HepG2 (cell line): Measurements from ENCODE around the gene CPB2. TPM values are rescaled to one million over a fixed set of nuclear protein-coding genes. Genes with fewer than 3 reads are reported as not detected.

ENCODE experiments used
- ARNT ChIP-seq: fragments of 450-650 bp; IDR thresholded peaks from 2 replicates; pipeline ENCODE4 v1.6.1; 2017
- ARNT2 ChIP-seq: sonication (generic); formaldehyde crosslinking; IDR thresholded peaks from 2 replicates; pipeline ENCODE4 v1.8.0; 2022; ENCODE audit warnings: mild to moderate bottlenecking, low read depth, missing genetic modification reagents, moderate library complexity
- CEBPG ChIP-seq: IDR thresholded peaks from 2 replicates; pipeline ENCODE4 v1.6.1; 2016
- ELF1 ChIP-seq: sonication (generic); formaldehyde crosslinking; IDR thresholded peaks from 2 replicates; pipeline ENCODE4 v1.4.0; 2020; ENCODE audit warnings: missing genetic modification reagents
- ELF3 ChIP-seq: IDR thresholded peaks from 2 replicates; pipeline ENCODE4 v1.6.1; 2016; ENCODE audit warnings: missing genetic modification reagents, missing compliant biosample characterization
- GABPB1 ChIP-seq: IDR thresholded peaks from 2 replicates; pipeline ENCODE4 v1.6.1; 2016; ENCODE audit warnings: mild to moderate bottlenecking, missing genetic modification reagents, moderate library complexity, missing compliant biosample characterization
- MED13 ChIP-seq: sonication (generic); formaldehyde crosslinking; IDR thresholded peaks from 2 replicates; pipeline ENCODE4 v1.5.0; 2020; ENCODE audit warnings: missing genetic modification reagents
- NAIF1 ChIP-seq: sonication (generic); formaldehyde crosslinking; IDR thresholded peaks from 2 replicates; pipeline ENCODE4 v1.5.0; 2020; ENCODE audit warnings: mild to moderate bottlenecking, missing genetic modification reagents, borderline replicate concordance
- RFX3 ChIP-seq: IDR thresholded peaks from 2 replicates; pipeline ENCODE4 v1.6.1; 2016; ENCODE audit warnings: missing biosample characterization, missing genetic modification reagents
- STAT5B ChIP-seq: sonication (generic); formaldehyde crosslinking; IDR thresholded peaks from 2 replicates; pipeline ENCODE4 v1.4.0; 2020; ENCODE audit warnings: missing genetic modification reagents
- TOPORS ChIP-seq: sonication (generic); formaldehyde crosslinking; IDR thresholded peaks from 2 replicates; pipeline ENCODE4 v1.8.0; 2023; ENCODE audit warnings: mild to moderate bottlenecking, missing genetic modification reagents
- ZNF367 ChIP-seq: sonication (generic); formaldehyde crosslinking; IDR thresholded peaks from 2 replicates; pipeline ENCODE4 v1.4.0; 2020; ENCODE audit warnings: missing genetic modification reagents, borderline replicate concordance
- ZNF605 ChIP-seq: sonication (generic); formaldehyde crosslinking; IDR thresholded peaks from 2 replicates; pipeline ENCODE4 v1.8.0; 2022; ENCODE audit warnings: mild to moderate bottlenecking, missing genetic modification reagents
- ZNF629 ChIP-seq: sonication (generic); formaldehyde crosslinking; conservative IDR thresholded peaks from 2 replicates; pipeline ENCODE4 v1.5.0; 2020; ENCODE audit warnings: missing genetic modification reagents
- ZNF747 ChIP-seq: sonication (generic); formaldehyde crosslinking; IDR thresholded peaks from 2 replicates; pipeline ENCODE4 v1.8.1; 2023; ENCODE audit warnings: missing genetic modification reagents, mild to moderate bottlenecking, borderline replicate concordance
- polyA plus RNA-seq, 8 experiments: library from polyadenylated mRNA; depleted of rRNA in 3 of 8; stranded (reverse) in 7 of 8; unstranded in 1 of 8; fragments of >200 nt; fragmentation: Illumina TruSeq in 4 of 8; extraction: Trizol in 4 of 8; gene quantifications; 2 replicates each; pipeline versions ENCODE4 v1.2.1 to v1.2.3, GENCODE V29; 2011 to 2016; ENCODE audit warnings: low read depth in 4 of 8, missing spikeins in 1 of 8, mixed read lengths in 1 of 8; ENCODE audit not compliant: insufficient read depth in 1 of 8
- total RNA-seq, 5 experiments: library from RNA; depleted of rRNA; stranded (reverse); fragments of >200 nt; fragmentation: Illumina TruSeq; extraction: Trizol; gene quantifications; 2 replicates each; pipeline ENCODE4 v1.2.3, GENCODE V29; 2016; ENCODE audit warnings: low read depth in 1 of 5
- TF ChIP-seq, protein P1 (sequence below): sonication (generic); formaldehyde crosslinking; IDR thresholded peaks from 2 replicates; pipeline ENCODE4 v1.4.0; 2020; ENCODE audit warnings: missing genetic modification reagents
- TF ChIP-seq, protein P2 (sequence below): sonication (generic); formaldehyde crosslinking; conservative IDR thresholded peaks from 2 replicates; pipeline ENCODE4 v1.8.0; 2022; ENCODE audit warnings: low read depth, missing genetic modification reagents
- TF ChIP-seq, protein P3 (sequence below): sonication (generic); formaldehyde crosslinking; IDR thresholded peaks from 2 replicates; pipeline ENCODE4 v1.5.0; 2020; ENCODE audit warnings: mild to moderate bottlenecking, missing genetic modification reagents
- TF ChIP-seq, protein P4 (sequence below): sonication (generic); formaldehyde crosslinking; IDR thresholded peaks from 2 replicates; pipeline ENCODE4 v1.5.1; 2020; ENCODE audit warnings: missing genetic modification reagents, mild to moderate bottlenecking, borderline replicate concordance

Gene CPB2
- total and polyA plus RNA-seq, 2 of the 13 experiments (the other 11 are each of a cell fraction or from before 2014, with no cell fraction given), result 125 to 140 TPM

DNA sequence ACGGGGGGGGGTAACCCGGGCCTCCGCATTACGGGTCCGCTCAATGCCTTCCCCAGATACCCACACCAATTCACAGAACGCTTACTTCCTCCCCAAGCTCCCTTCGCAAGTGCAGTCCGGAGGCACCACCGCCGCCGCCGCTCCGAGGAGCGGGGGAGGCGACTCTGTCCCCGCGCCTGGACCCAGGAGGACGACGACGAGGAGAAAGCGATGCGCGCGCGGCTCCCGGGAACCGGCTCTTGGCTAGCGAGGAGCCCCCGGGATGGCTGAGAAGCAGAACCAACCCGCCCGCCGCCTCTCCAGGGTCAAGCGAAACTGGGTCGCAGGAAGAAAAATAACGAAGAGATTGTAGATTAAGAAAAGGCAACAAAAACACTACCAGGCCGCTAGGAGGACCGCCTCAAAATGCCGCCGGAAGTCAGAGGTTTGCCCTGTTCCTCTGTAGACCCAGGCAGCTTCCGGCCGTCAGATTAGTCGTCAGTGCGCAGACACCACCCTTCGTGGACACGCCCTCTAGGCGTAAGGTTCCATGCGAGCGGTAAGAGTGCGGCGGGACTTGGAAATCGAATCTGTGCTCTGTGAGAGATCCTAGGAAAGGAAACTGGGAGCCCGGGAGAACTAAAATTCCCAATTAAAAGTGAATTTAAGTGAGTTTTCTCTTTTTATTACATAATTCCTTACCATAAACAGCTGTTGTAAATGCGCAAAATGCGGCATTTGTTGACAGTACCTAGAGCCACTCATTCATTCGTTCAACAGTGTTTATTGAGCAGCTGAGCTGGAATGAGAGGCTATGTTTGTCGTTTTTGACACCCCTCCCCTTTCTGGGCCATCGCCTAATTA, 52.3 kb downstream of the CPB2 start, which contains the start of gene ZC3H13 (continued):
- TF ChIP-seq ELF1 (CRISPR knock-in tag) (peak; percentile 86), ELF3 (CRISPR knock-in tag) (no peak), CEBPG (CRISPR knock-in tag) (no peak; the same call in 1 of the 2 replicates), ZNF629 (CRISPR knock-in tag) (no peak), ZNF605 (CRISPR knock-in tag) (0 out of 2 replicates have a peak, but pooled peaks have one; percentile 65), STAT5B (no peak), MED13 (0 out of 2 replicates have a peak, but pooled peaks have one; percentile 10), ZNF367 (CRISPR knock-in tag) (no peak), GABPB1 (CRISPR knock-in tag) (peak; percentile 96), ARNT (no peak), NAIF1 (CRISPR knock-in tag) (no peak), ARNT2 (CRISPR knock-in tag) (no peak), TOPORS (peak; percentile 71), RFX3 (CRISPR knock-in tag) (no peak), ZNF747 (CRISPR knock-in tag) (0 out of 2 replicates have a peak, but pooled peaks have one; percentile 38)
- TF ChIP-seq, protein P1, sequence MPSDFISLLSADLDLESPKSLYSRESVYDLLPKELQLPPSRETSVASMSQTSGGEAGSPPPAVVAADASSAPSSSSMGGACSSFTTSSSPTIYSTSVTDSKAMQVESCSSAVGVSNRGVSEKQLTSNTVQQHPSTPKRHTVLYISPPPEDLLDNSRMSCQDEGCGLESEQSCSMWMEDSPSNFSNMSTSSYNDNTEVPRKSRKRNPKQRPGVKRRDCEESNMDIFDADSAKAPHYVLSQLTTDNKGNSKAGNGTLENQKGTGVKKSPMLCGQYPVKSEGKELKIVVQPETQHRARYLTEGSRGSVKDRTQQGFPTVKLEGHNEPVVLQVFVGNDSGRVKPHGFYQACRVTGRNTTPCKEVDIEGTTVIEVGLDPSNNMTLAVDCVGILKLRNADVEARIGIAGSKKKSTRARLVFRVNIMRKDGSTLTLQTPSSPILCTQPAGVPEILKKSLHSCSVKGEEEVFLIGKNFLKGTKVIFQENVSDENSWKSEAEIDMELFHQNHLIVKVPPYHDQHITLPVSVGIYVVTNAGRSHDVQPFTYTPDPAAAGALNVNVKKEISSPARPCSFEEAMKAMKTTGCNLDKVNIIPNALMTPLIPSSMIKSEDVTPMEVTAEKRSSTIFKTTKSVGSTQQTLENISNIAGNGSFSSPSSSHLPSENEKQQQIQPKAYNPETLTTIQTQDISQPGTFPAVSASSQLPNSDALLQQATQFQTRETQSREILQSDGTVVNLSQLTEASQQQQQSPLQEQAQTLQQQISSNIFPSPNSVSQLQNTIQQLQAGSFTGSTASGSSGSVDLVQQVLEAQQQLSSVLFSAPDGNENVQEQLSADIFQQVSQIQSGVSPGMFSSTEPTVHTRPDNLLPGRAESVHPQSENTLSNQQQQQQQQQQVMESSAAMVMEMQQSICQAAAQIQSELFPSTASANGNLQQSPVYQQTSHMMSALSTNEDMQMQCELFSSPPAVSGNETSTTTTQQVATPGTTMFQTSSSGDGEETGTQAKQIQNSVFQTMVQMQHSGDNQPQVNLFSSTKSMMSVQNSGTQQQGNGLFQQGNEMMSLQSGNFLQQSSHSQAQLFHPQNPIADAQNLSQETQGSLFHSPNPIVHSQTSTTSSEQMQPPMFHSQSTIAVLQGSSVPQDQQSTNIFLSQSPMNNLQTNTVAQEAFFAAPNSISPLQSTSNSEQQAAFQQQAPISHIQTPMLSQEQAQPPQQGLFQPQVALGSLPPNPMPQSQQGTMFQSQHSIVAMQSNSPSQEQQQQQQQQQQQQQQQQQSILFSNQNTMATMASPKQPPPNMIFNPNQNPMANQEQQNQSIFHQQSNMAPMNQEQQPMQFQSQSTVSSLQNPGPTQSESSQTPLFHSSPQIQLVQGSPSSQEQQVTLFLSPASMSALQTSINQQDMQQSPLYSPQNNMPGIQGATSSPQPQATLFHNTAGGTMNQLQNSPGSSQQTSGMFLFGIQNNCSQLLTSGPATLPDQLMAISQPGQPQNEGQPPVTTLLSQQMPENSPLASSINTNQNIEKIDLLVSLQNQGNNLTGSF (CRISPR knock-in tag), result no peak
- TF ChIP-seq, protein P2, sequence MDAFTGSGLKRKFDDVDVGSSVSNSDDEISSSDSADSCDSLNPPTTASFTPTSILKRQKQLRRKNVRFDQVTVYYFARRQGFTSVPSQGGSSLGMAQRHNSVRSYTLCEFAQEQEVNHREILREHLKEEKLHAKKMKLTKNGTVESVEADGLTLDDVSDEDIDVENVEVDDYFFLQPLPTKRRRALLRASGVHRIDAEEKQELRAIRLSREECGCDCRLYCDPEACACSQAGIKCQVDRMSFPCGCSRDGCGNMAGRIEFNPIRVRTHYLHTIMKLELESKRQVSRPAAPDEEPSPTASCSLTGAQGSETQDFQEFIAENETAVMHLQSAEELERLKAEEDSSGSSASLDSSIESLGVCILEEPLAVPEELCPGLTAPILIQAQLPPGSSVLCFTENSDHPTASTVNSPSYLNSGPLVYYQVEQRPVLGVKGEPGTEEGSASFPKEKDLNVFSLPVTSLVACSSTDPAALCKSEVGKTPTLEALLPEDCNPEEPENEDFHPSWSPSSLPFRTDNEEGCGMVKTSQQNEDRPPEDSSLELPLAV, result no peak
- TF ChIP-seq, protein P3, sequence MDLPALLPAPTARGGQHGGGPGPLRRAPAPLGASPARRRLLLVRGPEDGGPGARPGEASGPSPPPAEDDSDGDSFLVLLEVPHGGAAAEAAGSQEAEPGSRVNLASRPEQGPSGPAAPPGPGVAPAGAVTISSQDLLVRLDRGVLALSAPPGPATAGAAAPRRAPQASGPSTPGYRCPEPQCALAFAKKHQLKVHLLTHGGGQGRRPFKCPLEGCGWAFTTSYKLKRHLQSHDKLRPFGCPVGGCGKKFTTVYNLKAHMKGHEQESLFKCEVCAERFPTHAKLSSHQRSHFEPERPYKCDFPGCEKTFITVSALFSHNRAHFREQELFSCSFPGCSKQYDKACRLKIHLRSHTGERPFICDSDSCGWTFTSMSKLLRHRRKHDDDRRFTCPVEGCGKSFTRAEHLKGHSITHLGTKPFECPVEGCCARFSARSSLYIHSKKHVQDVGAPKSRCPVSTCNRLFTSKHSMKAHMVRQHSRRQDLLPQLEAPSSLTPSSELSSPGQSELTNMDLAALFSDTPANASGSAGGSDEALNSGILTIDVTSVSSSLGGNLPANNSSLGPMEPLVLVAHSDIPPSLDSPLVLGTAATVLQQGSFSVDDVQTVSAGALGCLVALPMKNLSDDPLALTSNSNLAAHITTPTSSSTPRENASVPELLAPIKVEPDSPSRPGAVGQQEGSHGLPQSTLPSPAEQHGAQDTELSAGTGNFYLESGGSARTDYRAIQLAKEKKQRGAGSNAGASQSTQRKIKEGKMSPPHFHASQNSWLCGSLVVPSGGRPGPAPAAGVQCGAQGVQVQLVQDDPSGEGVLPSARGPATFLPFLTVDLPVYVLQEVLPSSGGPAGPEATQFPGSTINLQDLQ, result no peak
- TF ChIP-seq, protein P4, sequence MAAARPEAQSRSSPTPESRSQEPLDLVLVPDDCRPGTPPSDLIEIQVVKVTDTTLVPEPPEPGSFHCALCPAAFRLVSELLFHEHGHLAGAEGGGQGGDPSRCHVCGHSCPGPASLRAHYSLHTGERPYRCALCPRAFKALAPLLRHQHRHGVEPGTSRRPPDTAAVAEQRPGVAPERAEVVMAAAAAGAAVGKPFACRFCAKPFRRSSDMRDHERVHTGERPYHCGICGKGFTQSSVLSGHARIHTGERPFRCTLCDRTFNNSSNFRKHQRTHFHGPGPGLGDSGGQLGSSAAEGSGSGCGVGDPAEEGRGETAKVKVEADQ (CRISPR knock-in tag), result no peak
